LNCAP (cell line): ENCODE results near the gene CMSS1.

ENCODE experiments used
- CTCF ChIP-seq: fragments of 450-650 bp; IDR thresholded peaks from 2 replicates; pipeline ENCODE4 v1.5.1; 2017; ENCODE audit warnings: mild to moderate bottlenecking

CMSS1 gene

GRCh38 chr3:100122321-100122720 is 304.7 kb downstream of the CMSS1 start:
- no peak for TF ChIP-seq CTCF

GRCh38 chr3:100123112-100123511 is 305.4 kb downstream of the CMSS1 start:
- no peak for TF ChIP-seq CTCF

GRCh38 chr3:100124201-100124761 is 306.6 kb downstream of the CMSS1 start:
- TF ChIP-seq CTCF, result no peak

GRCh38 chr3:100125161-100125938 is 307.7 kb downstream of the CMSS1 start:
- no peak for TF ChIP-seq CTCF

- TF ChIP-seq CTCF, result no peak
Observed at GRCh38 chr3:100127792-100128191, 310.1 kb downstream of the CMSS1 start.

- TF ChIP-seq CTCF, result no peak
Observed at GRCh38 chr3:100128565-100128964, 310.9 kb downstream of the CMSS1 start.

- TF ChIP-seq CTCF, result no peak
Observed at GRCh38 chr3:100129941-100130340, 312.3 kb downstream of the CMSS1 start.
